Hematopoietic multipotent progenitor cell treated with erythropoietin and hydrocortisone succinate and interleukin-3 and kit ligand, for 4 days (in vitro differentiated cells): ENCODE data around the gene SEMA4A.
"Not testable (repeated sequence)": the region's sequence is repeated elsewhere in the genome, so short reads cannot be mapped to it uniquely, and the experiment has no call there.

Source experiments
- DNase-seq: peaks from one replicate; pipeline ENCODE4 v3.0.0-alpha.2; 2015

The SEMA4A gene

DNA sequence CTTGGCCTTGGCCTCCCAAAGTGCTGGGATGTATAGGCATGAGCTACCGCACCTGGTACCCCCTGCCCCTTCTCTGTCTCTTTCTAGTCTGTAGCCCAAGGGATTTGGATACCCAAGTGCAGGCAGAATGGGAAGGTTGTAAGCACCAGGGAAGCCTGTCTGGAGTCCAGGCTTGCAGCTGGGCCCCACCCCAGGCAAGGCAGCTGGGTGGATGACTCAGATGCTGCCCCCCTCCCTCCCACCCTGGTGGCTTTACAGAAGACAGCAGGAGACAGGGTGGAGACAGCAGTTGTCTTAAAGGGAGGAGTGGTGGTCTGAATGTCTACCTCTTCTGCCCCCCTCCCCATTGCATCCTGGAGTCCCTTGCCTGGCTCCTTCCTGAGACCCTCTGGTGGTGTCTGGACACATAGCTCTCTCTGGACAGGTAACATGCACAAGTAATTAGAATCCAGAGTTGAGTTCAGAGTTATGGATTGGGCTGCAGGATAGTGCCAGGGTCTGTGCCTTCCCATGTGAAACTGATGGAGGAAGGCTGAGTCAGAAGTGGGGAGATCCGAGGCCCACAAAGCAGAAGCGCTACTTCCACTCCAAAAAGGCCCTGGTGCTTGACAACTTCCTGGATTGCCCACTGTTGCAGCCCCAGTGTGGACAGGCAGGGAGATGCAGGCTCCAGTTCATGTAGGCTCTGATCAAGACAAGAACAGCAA lies 33.7 kb upstream of the SEMA4A start:
- DNase-seq = peak; percentile 75

DNA sequence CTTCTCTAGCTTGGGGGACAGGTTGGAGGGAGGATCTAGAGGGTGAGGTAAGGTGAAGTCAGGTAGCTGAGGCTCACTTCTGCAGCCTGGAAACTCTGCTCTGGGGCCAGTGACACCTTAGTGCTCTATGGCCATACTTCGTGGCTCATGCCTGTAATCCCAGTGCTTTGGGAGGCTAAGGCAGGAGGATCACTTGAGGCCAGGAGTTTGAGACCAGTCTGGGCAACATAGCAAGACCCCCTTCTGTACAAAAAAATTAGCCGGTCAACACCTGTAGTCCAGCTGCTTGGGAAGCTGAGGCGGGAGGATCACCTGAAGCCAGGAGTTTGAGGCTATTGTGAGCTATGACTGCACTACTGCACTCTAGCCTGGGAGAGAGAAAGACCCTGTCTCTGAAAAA lies 33.1 kb upstream of the SEMA4A start:
- no peak for DNase-seq

DNA sequence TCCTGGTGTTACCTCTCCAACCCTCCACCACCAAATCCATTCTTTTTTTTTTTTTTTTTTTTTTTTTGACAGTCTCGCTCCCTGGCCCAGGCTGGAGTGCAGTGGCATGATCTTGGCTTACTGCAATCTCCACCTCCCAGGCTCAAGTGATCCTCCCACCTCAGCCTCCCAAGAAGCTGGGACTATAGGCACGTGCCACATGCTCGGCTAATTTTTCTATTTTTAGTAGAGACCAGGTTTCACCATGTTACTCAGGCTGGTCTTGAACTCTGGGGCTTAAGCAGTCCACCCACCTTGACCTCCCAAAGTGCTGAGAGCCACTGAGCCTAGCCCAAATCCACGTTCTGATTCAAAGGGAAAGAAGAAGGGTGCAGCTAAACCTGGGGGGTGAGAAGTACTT lies 32.4 kb upstream of the SEMA4A start:
- not testable (repeated sequence) for DNase-seq

DNA sequence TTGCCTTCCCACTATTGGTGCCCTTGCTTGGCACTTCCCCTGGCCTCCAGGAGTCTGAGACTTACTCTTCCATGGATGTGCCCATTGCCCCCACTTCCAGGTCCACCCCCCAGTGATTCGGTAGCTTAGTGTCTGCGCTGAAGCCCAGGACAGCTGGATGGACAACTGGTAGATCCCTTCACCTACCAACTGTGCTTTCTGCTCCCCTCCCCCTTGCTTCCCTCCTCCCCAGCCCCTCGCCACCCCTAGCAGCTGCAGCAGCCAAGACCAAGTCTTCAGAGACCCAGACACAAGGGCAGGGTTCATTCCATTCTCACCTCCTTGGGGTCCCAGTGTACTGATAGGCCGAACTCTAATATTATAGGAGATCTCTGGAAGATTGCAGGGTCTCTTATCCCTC lies 31.9 kb upstream of the SEMA4A start:
- no peak for DNase-seq

DNA sequence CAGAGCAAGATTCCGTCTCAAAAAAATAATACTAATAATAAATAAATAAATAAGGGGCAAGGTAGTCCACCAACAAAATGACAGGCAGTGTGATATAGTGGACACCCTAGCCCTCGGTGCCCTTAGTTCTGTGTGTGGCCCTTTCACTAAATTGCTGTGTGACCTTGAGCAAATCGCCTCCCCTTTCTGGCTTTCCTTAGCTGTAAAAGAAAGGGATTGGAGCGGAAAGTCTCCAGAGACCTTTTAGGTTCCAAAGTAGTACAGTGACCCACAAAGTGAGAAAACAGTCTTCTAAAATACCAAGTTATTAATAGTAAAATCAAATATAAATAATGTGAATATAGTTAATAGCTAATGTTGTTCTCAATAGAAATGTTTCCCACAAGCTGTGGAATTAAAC lies 31.3 kb upstream of the SEMA4A start:
- DNase-seq = no peak

DNA sequence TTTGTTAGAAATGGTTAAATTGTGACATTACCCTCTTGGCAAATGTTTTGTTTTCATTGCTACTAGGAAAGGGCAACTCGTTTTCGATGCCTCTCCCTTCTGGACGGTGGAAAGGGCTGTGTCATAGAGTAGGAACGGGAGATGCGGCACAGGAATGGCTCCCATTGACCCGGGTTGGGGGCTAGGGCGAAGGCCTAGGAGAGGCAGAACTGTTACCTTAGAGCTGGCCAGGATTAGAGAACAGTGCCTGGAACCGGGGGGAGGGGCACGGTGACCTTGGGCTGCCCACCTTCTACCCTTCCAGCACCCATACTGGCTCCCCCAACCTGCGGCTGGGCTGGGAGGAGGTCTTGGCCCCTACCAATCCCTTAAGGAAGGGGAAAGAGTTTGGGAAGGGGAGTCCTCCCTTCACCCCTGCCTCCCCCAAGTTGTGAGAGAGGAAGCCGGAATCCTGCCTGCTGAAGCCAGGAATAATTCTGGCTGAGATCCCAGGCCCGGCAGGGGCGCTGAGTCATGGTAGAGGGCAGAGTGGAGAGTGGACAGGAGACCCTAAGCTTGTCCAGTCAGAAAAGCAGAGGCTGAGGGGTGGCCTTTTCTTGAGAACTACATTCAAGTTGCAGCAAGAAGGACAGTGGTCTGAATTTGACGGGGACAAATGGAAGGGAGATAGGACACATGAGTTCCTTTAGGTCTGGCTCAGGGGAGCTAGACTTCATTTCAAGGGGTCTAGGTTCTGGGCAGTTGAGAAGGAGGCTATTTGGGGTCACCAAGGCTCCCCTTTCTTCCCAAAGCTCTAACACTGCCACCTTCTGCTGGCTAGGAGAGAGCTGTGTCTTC lies 30.6 kb upstream of the SEMA4A start:
- DNase-seq = no peak

DNA sequence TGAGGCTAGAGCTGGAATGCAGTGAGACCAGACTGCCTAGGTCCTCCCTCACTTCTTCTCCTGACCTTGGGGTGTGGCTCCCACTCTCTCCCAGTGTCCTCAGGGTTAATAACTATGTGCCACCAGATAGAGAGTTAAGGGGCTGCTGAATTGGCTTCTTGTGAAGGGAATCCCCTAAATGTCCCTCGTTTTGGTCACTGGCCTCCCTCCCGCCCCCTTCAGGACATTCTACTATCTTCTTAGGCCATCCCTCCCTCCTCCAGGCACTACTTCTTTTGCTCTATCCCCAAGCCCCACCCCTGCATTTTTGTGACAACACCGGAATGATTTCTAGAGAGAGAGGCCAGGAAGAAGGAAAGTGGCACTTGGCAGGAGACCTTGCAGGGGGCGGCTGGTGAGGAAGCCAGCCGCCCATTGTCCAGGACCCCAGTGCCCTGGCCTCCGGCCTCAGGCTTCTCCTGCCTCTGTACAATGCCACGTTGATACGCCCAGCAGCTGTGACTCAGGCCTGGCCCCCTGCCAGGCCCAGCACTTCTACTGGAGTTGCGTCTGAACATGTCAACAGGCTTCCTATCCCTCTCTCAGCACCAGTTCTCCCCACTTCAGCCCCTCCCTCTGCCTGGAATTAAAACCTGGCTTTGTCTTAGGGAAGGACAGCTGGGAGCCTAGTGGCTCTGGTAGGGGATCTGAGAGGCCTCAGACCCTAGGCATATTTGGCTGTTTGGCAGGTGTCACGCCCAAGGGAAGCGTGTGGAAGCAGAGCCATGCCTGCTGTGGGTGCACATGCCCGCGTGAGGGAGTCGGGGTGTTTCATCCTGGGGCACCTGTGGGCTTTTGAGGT lies 29.8 kb upstream of the SEMA4A start:
- peak; percentile 94 for DNase-seq

DNA sequence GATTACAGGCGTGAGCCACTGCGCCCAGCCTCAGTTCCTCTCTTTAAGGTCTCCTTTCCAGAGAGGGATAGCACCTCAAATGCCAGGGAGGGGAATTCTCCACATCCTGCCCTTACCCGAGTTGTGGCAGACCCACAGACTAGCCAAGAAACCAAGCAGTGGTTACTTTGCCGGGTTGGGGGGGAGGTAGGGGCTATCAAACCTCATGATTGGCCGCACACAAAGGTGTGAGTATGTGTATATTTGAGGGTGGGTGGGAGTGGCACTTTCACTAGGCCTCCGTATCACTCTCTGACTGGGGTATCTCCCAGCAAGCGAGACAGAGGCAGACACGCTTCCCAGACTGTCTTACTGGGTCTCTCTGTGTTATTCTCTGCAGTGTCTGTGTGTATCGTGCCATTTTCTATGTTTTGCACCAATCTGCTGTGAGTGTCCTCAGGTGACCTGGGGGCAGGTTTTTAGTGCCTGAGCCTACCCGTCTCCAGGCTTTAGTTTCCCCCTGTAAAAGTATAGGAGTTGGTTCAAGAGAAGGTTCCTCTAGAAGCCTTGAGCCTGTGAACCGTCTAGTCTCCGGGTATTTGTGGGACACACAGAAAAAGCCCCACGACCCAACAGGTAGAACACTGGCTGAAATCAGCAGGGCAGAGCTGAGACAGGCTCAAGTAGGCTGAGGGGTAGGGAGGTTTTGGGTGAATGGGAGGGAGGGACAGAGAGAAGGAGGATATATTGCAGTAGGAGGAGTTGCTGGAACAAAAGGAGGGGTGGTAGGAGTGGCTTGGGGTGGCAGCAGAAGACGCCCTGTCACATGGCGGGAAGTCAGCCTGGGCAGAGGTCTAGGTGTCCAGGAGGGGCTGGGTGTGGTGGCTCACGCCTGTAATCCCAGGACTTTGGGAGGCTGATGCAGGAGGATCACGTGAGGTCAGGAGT lies 28.6 kb upstream of the SEMA4A start:
- DNase-seq = peak; percentile 85

DNA sequence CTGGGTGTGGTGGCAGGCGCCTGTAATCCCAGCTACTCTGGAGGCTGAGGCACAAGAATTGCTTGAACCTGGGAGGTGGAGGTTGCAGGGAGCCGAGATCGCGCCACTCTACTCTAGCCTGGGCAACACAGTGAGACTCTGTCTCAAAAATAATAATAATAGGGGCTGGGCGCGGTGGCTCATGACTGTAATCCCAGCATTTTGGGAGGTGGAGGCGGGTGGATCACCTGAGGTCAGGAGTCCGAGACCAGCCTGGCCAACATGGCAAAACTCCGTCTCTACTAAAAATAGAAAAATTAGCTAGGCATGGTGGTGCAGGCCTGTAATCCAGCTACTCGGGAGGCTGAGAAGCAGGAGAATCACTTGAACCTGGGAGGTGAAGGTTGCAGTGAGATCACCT lies 27.8 kb upstream of the SEMA4A start:
- DNase-seq = not testable (repeated sequence)

DNA sequence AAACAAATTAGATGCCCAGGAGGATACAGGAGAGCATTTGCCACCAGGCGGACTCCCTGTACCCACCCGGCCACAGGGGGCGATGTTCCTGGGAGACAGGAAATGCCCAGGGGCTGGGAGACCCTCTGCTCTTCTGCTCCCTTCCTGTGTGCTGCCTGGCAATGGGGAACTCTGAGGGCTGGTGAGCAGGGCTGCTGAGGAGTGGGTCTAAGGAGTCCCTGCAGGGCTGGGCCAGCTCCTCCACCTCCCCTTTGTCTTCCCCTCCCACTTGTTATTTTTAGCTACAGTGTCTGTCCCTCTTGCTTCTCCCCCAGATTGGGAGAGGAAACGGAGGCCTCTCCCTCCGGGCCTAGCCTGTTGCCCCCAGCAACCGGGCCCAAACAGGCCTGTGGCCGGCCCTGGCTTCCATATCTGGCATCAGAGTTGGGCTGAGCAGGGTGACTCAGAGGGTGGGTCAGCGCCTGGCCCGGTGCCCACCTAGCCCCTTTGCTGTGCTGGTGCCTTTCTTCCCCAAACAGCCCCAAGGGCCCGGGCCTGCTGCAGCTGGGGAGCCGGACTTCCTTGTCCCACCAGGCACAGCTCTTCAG lies 27.2 kb upstream of the SEMA4A start:
- DNase-seq = peak; percentile 98

DNA sequence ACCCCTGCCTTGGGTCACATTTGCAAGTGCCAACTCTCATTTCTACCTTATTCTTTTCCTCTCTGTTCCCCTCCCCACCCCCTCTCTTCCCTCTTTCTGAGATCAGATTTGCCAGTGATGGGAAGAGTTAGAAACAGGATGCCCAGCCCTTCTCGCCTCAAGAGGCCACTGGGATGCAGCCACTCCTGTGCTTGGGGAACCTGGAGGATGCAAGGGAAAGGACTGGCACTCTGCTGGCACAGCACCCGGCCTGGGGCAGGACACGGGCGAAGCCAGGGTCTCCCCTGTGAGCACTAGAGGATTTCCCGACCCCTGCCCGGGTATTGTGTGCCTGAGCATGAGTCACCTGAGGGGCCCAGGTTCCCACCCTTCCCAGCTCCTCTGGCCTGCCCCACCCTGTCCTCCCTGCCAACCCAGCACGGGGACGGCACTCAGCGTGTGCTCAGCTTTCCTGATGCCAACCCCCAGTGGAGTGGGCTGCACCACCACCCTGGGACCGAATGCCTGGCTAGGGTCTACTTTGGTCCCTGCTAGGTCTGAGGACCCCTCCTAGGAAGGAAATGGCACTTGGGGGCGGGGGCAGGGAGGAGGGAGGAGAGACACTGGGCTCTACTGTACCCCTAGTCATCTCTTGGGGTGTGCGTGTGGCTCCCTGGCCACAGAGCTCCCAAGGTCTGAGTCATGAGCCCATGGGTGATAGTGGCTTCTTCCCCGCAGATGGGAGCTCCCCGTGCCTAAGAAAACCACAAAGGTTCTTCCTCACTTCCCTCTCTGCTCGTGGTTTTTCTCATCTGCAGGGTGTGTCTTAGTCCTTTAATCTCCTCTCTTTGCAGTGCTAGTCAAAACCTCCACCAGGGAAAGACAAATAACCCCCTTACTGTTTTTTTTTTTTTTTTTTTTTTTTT lies 26.5 kb upstream of the SEMA4A start:
- peak; percentile 98 for DNase-seq

DNA sequence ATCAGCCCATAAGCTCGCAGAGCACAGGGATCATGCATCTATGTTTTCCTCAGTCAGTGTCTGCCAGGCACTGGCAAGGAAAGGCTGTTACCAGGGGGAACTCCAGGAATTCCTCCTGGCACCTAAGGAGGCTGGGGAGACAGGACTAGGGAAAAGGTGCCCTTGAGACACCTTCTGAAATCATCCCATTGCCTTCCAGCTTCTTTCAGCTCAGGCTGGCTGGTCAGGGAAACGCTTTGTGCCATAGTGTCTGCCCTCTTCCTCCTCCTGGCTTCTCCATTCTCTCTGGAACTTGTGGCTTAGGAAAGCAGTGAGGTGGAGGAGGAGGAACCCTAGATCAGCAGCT lies 25.1 kb upstream of the SEMA4A start:
- no peak for DNase-seq

DNA sequence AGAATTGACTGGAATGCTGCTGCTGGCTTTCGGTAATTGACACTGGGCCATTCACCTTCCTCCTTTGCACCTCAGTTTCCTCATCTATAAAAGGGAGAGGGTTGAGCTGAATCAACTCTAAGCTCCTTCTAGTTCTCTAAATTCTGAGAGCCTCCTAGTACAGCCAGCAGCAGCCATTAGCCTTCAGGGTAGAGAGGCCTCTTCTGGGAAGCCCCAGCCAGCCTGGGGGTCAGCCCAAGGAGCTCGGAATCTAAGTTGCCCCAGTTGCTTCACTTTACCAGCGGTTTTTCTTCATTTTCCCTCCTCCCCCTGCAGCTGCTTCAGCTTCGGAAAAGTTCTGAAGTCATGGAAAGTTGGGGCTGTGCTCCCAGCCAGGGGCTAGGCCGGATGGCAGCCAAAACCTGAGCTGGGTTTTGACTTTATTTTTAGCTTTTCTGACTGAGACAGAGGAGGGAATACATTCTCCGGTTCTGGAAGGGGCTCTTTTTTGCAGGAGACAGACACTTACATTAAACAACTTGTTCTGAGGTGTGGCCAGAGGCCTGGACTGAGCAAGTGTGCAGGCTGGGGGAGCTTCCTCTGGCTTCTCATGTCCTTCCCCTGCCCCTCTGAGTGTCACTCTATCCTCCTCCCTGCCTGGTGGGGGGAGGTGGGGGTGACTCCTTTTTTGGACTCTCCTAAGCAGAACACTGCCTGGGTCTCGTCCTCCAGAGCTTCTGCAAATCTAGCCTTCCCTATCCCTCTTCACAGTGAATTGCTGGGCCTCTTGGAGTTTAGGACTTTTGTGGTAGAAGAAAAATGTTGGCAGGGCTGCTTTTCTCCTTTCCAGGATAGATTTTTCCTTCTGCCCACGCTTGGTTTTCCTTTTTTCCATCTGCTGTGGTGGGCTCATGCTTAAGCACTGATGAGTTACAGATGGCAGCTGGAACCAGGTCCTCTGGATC lies 24.5 kb upstream of the SEMA4A start:
- DNase-seq = no peak

DNA sequence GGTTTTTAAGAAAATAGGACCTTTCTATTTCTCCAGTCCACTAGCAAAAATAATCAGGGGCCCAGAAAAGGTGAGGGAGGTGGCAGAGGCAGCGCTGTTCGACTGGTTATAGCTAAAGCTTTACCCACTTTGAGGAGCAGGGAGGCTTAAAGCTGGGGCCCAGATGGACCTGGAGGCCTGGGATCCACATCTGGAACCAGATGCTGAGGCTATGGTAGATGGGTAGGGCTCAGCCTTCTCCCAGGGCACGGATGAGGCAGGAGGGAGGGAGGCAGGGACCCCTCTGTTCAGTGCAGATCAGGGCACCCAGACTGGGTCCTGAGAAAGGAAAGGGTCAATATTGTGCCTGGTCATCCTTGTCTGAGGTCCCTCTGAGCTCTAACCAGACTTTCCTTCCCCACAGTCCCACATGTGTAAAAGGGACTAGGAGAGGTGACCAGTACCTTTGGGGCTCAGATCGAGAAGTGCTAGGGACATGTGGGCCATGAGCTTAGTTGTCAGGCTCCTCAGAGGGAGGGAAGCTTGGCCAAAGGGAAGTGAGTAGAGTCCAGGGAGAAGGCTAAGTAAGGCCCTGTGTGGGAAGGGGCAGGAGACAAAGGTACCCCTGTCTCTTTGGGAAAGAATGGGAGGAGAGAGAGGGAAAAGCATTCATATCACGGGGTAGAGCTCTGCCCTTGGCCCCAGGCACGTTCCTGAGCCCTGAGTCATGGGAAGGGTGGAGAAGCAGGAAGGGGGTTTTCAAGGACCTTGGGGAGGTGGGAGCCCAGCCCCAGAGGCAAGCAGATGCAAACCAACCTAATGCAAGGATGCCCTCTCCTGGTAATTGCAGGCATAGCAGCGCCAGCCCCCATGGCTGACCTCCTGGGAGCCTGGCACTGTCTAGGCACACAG lies 23.5 kb upstream of the SEMA4A start:
- DNase-seq = peak; percentile 84

DNA sequence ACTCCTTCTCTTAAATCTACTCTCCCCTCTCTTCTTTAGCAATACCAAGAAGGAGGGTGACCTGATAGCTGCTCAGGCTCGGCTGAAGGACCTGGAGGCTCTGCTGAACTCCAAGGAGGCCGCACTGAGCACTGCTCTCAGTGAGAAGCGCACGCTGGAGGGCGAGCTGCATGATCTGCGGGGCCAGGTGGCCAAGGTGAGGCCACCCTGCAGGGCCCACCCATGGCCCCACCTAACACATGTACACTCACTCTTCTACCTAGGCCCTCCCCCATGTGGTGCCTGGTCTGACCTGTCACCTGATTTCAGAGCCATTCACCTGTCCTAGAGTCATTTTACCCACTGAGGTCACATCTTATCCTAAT lies 22.8 kb upstream of the SEMA4A start:
- DNase-seq = no peak

DNA sequence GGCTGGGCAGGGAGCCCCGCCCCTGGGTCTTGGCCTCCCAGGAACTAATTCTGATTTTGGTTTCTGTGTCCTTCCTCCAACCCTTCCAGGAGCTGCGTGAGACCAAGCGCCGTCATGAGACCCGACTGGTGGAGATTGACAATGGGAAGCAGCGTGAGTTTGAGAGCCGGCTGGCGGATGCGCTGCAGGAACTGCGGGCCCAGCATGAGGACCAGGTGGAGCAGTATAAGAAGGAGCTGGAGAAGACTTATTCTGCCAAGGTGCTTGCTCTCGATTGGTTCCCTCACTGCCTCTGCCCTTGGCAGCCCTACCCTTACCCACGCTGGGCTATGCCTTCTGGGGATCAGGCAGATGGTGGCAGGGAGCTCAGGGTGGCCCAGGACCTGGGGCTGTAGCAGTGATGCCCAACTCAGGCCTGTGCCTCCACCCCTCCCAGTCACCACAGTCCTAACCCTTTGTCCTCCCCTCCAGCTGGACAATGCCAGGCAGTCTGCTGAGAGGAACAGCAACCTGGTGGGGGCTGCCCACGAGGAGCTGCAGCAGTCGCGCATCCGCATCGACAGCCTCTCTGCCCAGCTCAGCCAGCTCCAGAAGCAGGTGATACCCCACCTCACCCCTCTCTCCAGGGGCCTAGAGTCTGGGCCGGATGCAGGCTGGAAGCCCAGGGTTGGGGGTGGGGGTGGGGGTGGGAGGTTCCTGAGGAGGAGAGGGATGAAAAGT lies 18.5 kb upstream of the SEMA4A start:
- DNase-seq = no peak

DNA sequence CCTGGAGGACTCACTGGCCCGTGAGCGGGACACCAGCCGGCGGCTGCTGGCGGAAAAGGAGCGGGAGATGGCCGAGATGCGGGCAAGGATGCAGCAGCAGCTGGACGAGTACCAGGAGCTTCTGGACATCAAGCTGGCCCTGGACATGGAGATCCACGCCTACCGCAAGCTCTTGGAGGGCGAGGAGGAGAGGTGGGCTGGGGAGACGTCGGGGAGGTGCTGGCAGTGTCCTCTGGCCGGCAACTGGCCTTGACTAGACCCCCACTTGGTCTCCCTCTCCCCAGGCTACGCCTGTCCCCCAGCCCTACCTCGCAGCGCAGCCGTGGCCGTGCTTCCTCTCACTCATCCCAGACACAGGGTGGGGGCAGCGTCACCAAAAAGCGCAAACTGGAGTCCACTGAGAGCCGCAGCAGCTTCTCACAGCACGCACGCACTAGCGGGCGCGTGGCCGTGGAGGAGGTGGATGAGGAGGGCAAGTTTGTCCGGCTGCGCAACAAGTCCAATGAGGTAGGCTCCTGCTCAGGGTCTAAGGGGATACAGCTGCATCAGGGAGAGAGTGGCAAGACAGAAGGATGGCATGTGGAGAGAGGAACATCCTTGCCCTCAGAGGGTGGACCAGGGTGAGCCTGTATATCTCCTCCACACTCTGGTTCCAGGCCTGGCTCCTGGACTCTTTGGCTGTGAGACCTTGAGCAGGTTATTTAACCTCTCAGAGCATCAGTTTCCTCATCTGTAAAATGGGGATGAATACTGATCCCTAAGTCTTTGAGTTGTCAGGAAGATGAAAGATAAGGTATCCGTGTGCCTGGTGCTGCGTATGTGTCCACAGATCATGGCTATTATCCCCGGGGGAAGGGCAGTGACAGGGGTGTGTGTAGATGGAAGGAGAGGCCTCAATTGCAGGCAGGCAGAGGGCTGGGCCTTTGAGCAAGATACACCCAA lies 17.2 kb upstream of the SEMA4A start:
- no peak for DNase-seq
